Measurements from ENCODE around the gene CMTM5. TPM values are rescaled to one million over a fixed set of nuclear protein-coding genes. Genes with fewer than 3 reads are reported as not detected.

CMTM5 gene
- total RNA-seq, 1 experiment from 2014 or later, result 0.24 TPM

DNA sequence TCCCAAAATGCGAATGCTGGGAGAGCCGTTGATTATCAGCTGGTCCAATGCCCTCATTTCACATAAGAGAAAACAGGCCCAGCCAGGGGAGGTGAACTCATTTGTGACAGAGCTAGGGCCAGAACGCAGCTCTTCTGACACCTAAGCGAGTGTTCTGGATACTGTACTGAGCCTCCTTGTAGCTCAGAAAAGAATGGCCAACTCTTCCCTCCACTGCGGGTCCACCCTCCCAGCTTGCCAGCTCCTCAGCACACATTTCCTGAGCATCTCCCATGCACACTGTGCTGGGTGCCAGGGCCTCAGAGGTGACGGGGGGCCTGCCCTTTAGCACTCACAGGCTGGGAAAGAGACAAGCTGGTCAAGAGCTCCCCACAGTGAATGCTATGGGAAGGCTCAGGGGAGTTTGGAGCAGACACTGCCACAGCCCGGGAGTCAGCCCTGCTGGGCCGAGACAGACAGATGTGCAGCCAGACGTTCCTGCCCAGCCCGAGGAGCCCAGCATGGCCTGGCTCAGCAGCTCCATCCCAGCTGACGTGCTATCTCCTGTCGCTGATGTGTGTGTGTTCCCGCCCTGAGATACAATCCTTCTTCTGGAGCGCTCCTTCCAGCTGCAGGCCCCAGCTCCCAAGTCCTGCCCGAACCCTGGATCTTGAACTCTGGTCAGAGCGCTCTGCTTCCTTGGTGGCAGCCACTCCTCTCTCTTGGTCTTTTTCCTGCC is 3.5 kb downstream of the CMTM5 start:
- ATAC-seq, result no peak
- no peak overlapping the region for H3K27ac Mint-ChIP-seq
- H3K4me1 Mint-ChIP-seq, result peaks cover 11% of the 10 kb centered on the region
- no peaks in the 10 kb centered on the region for H3K36me3 Mint-ChIP-seq
- CTCF ChIA-PET, result interaction anchor here (0.6 to 6.4 kb wide), 67 partner anchors 9 to 386 kb away, joined by 3 to 95 read pairs (median 6); partner anchors contain the start of genes ACIN1, BCL2L2, C14orf119 and EFS
- H3K9me3 Mint-ChIP-seq, result no peaks in the 10 kb centered on the region
- H3K4me3 Mint-ChIP-seq, result no peak overlapping the region
- no peak for DNase-seq (ENCODE audit: low spot score)
- no peak for TF ChIP-seq RELA (CRISPR knock-in tag; IDR thresholded peaks at IDR 0.05; ENCODE audit: borderline replicate concordance)
- TF ChIP-seq ETV6 (CRISPR knock-in tag; IDR thresholded peaks at IDR 0.05), result no peak
- TF ChIP-seq ZNF263 (CRISPR knock-in tag; IDR thresholded peaks at IDR 0.05; ENCODE audit: low read depth), result no peak
- TF ChIP-seq SMAD3 (CRISPR knock-in tag; IDR thresholded peaks at IDR 0.05; ENCODE audit: borderline replicate concordance), result no peak
- no peak for TF ChIP-seq ZBTB21 (CRISPR knock-in tag; IDR thresholded peaks at IDR 0.05; ENCODE audit: borderline replicate concordance)
- no peak for TF ChIP-seq EMX1 (CRISPR knock-in tag; IDR thresholded peaks at IDR 0.05)
- no peak for TF ChIP-seq NR3C1 (CRISPR knock-in tag; conservative IDR thresholded peaks at IDR 0.05; ENCODE audit: low read depth)
- no peak for TF ChIP-seq ZNF219 (CRISPR knock-in tag; IDR thresholded peaks at IDR 0.05; ENCODE audit: borderline replicate concordance)
- no peak for TF ChIP-seq MYBL2 (CRISPR knock-in tag; IDR thresholded peaks at IDR 0.05)
- no peak for TF ChIP-seq SP1 (CRISPR knock-in tag; conservative IDR thresholded peaks at IDR 0.05)
- TF ChIP-seq TP53 (CRISPR knock-in tag; IDR thresholded peaks at IDR 0.05), result no peak
- POLR2A ChIA-PET, result interaction anchor here (0.7 to 1.7 kb wide), 7 partner anchors 14 to 78 kb away, joined by 3 to 8 read pairs (median 4); partner anchors contain the start of genes PABPN1 and PPP1R3E
- H3K27me3 Mint-ChIP-seq (ENCODE audit: low read depth), result peaks cover 54% of the 10 kb centered on the region

DNA sequence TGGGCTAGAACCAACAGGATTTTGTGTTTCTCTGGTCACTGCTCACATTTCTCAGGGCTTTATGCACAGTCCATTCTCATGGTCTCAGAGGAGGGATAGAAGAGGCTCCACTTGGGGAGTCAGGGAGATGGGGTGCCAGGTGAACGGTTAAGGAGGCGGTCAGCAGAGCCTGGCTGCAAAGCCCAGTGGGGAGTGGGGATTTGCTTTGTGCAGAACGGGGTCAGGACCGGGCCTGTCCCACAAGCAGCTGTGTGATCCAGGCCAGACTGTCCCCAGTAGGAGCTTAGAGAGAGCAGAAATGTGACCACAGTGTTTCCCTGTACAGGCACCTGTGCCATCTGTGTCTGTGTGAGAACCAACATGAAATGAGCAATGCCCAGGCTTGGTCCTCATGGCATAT is 4.1 kb downstream of the CMTM5 start:
- DNase-seq (ENCODE audit: low spot score), result no peak
- ChIA-PET POLR2A (interaction anchor here (1.7 kb wide), 1 partner anchor 54 kb away, joined by 8 read pairs; no protein-coding TSS in a partner anchor), CTCF (interaction anchor here (0.9 to 6.4 kb wide), 31 partner anchors 8 to 312 kb away, joined by 3 to 95 read pairs (median 12); partner anchors contain the start of genes ACIN1, BCL2L2, C14orf119 and EFS)
- H3K4me1 Mint-ChIP-seq, result peaks cover 10% of the 10 kb centered on the region
- H3K27me3 Mint-ChIP-seq (ENCODE audit: low read depth), result peaks cover 54% of the 10 kb centered on the region
- no peak for ATAC-seq
- no peaks in the 10 kb centered on the region for H3K9me3 Mint-ChIP-seq
- no peak overlapping the region for H3K27ac Mint-ChIP-seq
- no peak overlapping the region for H3K4me3 Mint-ChIP-seq
- H3K36me3 Mint-ChIP-seq, result no peaks in the 10 kb centered on the region
- no peak for TF ChIP-seq JUN (CRISPR knock-in tag; IDR thresholded peaks at IDR 0.05)
- no peak for TF ChIP-seq ZNF671 (CRISPR knock-in tag; IDR thresholded peaks at IDR 0.05)
- no peak for TF ChIP-seq NR3C1 (CRISPR knock-in tag; conservative IDR thresholded peaks at IDR 0.05; ENCODE audit: low read depth)
- TF ChIP-seq ZNF263 (CRISPR knock-in tag; IDR thresholded peaks at IDR 0.05; ENCODE audit: low read depth), result no peak
- TF ChIP-seq, protein P1, sequence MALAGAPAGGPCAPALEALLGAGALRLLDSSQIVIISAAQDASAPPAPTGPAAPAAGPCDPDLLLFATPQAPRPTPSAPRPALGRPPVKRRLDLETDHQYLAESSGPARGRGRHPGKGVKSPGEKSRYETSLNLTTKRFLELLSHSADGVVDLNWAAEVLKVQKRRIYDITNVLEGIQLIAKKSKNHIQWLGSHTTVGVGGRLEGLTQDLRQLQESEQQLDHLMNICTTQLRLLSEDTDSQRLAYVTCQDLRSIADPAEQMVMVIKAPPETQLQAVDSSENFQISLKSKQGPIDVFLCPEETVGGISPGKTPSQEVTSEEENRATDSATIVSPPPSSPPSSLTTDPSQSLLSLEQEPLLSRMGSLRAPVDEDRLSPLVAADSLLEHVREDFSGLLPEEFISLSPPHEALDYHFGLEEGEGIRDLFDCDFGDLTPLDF (CRISPR knock-in tag; IDR thresholded peaks at IDR 0.05), result no peak
- TF ChIP-seq, protein P2, sequence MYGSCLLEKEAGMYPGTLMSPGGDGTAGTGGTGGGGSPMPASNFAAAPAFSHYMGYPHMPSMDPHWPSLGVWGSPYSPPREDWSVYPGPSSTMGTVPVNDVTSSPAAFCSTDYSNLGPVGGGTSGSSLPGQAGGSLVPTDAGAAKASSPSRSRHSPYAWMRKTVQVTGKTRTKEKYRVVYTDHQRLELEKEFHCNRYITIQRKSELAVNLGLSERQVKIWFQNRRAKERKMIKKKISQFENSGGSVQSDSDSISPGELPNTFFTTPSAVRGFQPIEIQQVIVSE (CRISPR knock-in tag; IDR thresholded peaks at IDR 0.05; ENCODE audit: borderline replicate concordance), result no peak
- TF ChIP-seq TCF7 (CRISPR knock-in tag; IDR thresholded peaks at IDR 0.05; ENCODE audit: low read depth), result no peak
- TF ChIP-seq, protein P3, sequence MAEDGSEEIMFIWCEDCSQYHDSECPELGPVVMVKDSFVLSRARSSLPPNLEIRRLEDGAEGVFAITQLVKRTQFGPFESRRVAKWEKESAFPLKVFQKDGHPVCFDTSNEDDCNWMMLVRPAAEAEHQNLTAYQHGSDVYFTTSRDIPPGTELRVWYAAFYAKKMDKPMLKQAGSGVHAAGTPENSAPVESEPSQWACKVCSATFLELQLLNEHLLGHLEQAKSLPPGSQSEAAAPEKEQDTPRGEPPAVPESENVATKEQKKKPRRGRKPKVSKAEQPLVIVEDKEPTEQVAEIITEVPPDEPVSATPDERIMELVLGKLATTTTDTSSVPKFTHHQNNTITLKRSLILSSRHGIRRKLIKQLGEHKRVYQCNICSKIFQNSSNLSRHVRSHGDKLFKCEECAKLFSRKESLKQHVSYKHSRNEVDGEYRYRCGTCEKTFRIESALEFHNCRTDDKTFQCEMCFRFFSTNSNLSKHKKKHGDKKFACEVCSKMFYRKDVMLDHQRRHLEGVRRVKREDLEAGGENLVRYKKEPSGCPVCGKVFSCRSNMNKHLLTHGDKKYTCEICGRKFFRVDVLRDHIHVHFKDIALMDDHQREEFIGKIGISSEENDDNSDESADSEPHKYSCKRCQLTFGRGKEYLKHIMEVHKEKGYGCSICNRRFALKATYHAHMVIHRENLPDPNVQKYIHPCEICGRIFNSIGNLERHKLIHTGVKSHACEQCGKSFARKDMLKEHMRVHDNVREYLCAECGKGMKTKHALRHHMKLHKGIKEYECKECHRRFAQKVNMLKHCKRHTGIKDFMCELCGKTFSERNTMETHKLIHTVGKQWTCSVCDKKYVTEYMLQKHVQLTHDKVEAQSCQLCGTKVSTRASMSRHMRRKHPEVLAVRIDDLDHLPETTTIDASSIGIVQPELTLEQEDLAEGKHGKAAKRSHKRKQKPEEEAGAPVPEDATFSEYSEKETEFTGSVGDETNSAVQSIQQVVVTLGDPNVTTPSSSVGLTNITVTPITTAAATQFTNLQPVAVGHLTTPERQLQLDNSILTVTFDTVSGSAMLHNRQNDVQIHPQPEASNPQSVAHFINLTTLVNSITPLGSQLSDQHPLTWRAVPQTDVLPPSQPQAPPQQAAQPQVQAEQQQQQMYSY (CRISPR knock-in tag; IDR thresholded peaks at IDR 0.05), result no peak
- TF ChIP-seq, protein P4, sequence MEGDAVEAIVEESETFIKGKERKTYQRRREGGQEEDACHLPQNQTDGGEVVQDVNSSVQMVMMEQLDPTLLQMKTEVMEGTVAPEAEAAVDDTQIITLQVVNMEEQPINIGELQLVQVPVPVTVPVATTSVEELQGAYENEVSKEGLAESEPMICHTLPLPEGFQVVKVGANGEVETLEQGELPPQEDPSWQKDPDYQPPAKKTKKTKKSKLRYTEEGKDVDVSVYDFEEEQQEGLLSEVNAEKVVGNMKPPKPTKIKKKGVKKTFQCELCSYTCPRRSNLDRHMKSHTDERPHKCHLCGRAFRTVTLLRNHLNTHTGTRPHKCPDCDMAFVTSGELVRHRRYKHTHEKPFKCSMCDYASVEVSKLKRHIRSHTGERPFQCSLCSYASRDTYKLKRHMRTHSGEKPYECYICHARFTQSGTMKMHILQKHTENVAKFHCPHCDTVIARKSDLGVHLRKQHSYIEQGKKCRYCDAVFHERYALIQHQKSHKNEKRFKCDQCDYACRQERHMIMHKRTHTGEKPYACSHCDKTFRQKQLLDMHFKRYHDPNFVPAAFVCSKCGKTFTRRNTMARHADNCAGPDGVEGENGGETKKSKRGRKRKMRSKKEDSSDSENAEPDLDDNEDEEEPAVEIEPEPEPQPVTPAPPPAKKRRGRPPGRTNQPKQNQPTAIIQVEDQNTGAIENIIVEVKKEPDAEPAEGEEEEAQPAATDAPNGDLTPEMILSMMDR (IDR thresholded peaks at IDR 0.05), result no peak
- no peak for TF ChIP-seq ZBTB21 (CRISPR knock-in tag; IDR thresholded peaks at IDR 0.05; ENCODE audit: borderline replicate concordance)
- no peak for TF ChIP-seq FOXP1 (CRISPR knock-in tag; IDR thresholded peaks at IDR 0.05; ENCODE audit: borderline replicate concordance)
- TF ChIP-seq, protein P5, sequence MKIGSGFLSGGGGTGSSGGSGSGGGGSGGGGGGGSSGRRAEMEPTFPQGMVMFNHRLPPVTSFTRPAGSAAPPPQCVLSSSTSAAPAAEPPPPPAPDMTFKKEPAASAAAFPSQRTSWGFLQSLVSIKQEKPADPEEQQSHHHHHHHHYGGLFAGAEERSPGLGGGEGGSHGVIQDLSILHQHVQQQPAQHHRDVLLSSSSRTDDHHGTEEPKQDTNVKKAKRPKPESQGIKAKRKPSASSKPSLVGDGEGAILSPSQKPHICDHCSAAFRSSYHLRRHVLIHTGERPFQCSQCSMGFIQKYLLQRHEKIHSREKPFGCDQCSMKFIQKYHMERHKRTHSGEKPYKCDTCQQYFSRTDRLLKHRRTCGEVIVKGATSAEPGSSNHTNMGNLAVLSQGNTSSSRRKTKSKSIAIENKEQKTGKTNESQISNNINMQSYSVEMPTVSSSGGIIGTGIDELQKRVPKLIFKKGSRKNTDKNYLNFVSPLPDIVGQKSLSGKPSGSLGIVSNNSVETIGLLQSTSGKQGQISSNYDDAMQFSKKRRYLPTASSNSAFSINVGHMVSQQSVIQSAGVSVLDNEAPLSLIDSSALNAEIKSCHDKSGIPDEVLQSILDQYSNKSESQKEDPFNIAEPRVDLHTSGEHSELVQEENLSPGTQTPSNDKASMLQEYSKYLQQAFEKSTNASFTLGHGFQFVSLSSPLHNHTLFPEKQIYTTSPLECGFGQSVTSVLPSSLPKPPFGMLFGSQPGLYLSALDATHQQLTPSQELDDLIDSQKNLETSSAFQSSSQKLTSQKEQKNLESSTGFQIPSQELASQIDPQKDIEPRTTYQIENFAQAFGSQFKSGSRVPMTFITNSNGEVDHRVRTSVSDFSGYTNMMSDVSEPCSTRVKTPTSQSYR (CRISPR knock-in tag; IDR thresholded peaks at IDR 0.05), result no peak
- no peak for TF ChIP-seq GABPB1 (CRISPR knock-in tag; IDR thresholded peaks at IDR 0.05)
- TF ChIP-seq ZNF423 (CRISPR knock-in tag; IDR thresholded peaks at IDR 0.05), result no peak
- no peak for TF ChIP-seq IRF2 (CRISPR knock-in tag; IDR thresholded peaks at IDR 0.05; ENCODE audit: borderline replicate concordance, low read depth)

All from WTC11 (cell line).